Upper lobe of left lung (tissue), 6 donors: ENCODE measurements around the gene MARK3. TPM values are rescaled to one million over a fixed set of nuclear protein-coding genes. Genes with fewer than 3 reads are reported as not detected.

ENCODE experiments used
- ATAC-seq, 2 donors: fragments of 200-7000 bp; cut with Tn5 transposase; one replicate each; pipeline ENCODE4 v1.9.1; 2022; ENCODE audit warnings: mild to moderate bottlenecking in 2 of 2, moderate library complexity in 2 of 2; ENCODE audit not compliant: low FRiP score in 2 of 2
- DNase-seq, 2 donors: peaks; one replicate each; pipeline ENCODE4 v3.0.0-alpha.2; 2019 to 2020
- H3K27ac ChIP-seq, 4 donors: fragments of 200-600 bp; sonication (generic); one replicate each; pipeline ENCODE4 v1.5.1; 2016 to 2019
- H3K27me3 ChIP-seq, 4 donors: fragments of 200-600 bp; sonication (generic); one replicate each; pipeline ENCODE4 v1.5.1; 2017 to 2019
- H3K36me3 ChIP-seq, 4 donors: fragments of 200-600 bp; sonication (generic); one replicate each; pipeline ENCODE4 v1.5.1; 2016 to 2019
- H3K4me1 ChIP-seq, 4 donors: fragments of 200-600 bp; sonication (generic); one replicate each; pipeline ENCODE4 v1.5.1; 2018 to 2019
- H3K4me3 ChIP-seq, 4 donors: fragments of 200-600 bp; sonication (generic); one replicate each; pipeline ENCODE4 v1.5.1; 2017 to 2019; ENCODE audit warnings: mild to moderate bottlenecking in 2 of 4, moderate library complexity in 1 of 4
- H3K9me3 ChIP-seq, 4 donors: fragments of 200-600 bp; sonication (generic); one replicate each; pipeline ENCODE4 v1.5.1; 2018 to 2019
- EP300 ChIP-seq, 4 donors: sonication (generic); formaldehyde crosslinking; IDR thresholded peaks; one replicate each; pipeline ENCODE4 v1.5.1; 2017; ENCODE audit warnings: antibody characterized with exemption in 4 of 4, control low read depth in 2 of 4
- POLR2A ChIP-seq, 4 donors: fragments of 450-650 bp; IDR thresholded peaks; one replicate each; pipeline ENCODE4 v1.5.1; 2016 to 2017; ENCODE audit warnings: antibody characterized with exemption in 4 of 4, mild to moderate bottlenecking in 2 of 4
- POLR2AphosphoS5 ChIP-seq, 2 donors: sonication (generic); formaldehyde crosslinking; IDR thresholded peaks; one replicate each; pipeline ENCODE4 v1.5.1; 2017; ENCODE audit warnings: antibody characterized with exemption in 2 of 2
- WGBS, 2 donors: methylation state at CpG; one replicate each; pipeline ENCODE4 v1.1.5; 2017 to 2018; 5-methylcytosine and 5-hydroxymethylcytosine counted together
- total RNA-seq, 6 donors: library from RNA; depleted of rRNA in 4 of 6; stranded (reverse); fragments of >200 nt in 4 of 6; gene quantifications; one replicate each; pipeline versions ENCODE4 v1.1.0 to v1.2.1, GENCODE V29; 2016 to 2021
- TF ChIP-seq, protein P1 (sequence below), 6 experiments: fragments of 450-650 bp in 4 of 6; fragments of 200-600 bp in 2 of 6; sonication (generic) in 2 of 6; IDR thresholded peaks; one replicate each; pipeline ENCODE4 v1.5.1; 2016 to 2019; ENCODE audit warnings: antibody characterized with exemption in 6 of 6
- donor health status: DM: no; HTN: no; CAD: no; lungs with moderate emphysema.
- donor health status: DM: no; HTN: yes; CAD: no; lungs with severe emphysema.

MARK3 gene
- total RNA-seq, 6 donors from 2014 or later, result 84.5 to 190 (median 132) TPM

DNA sequence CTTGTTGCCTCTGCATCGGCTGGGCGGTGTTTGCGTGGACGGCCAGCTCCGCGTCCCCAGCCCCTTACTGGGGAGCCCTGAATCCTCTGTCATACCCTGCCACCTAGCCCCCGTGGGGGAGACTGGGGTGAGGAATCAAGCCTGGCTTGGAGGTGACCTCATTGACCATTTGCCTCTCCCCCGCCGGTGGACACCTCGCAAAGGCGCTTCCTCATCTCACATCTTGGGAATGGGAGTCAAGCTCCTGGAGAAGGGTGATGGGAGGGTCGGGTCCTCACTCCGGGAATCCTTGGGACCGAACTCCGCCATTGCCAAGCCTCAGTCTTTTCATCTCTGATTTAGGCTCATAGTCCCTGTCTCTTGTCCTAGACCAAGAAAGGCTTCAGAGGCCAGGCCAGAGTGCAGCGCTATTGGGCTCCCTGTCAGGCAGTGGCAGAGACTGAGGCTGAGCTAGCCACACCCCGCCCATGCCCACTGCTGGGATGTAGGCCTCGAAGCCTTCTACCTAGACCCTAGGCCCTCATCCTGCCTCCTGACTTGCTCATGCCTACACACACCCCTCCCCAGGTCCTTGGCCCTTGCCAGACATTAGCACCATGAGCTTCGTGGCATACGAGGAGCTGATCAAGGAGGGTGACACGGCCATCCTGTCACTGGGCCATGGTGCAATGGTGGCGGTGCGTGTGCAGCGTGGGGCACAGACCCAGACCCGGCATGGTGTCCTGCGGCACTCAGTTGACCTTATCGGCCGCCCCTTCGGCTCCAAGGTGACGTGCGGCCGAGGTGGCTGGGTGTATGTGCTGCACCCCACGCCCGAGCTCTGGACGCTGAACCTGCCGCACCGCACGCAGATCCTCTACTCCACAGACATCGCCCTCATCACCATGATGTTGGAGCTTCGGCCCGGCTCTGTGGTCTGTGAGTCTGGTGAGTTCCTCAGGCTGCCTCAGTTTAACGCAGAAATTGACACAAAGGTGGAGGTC lies 144.5 kb downstream of the MARK3 start:
- DNase-seq (peak in 1 of 2 donors; percentile 77), ATAC-seq (no peak)
- WGBS, 2 donors, result 43 to 53% methylated on average over 14 to 41 of the region's 42 CpGs
- Histone ChIP-seq H3K36me3 (peaks cover 0 to 34% (median 14%) of the 10 kb centered on the region in 4 donors), H3K27me3 (no peaks in the 10 kb centered on the region), H3K4me3 (peak overlapping the region; percentile 70 to 99 (median 84)), H3K4me1 (peaks cover 26 to 50% (median 34%) of the 10 kb centered on the region in 4 donors), H3K9me3 (no peaks in the 10 kb centered on the region), H3K27ac (peak overlapping the region; percentile 88 to 93 (median 91))
- TF ChIP-seq POLR2AphosphoS5 (IDR thresholded peaks at IDR 0.05) (no peak), EP300 (IDR thresholded peaks at IDR 0.05) (no peak), POLR2A (IDR thresholded peaks at IDR 0.05) (no peak)
- TF ChIP-seq, protein P1, sequence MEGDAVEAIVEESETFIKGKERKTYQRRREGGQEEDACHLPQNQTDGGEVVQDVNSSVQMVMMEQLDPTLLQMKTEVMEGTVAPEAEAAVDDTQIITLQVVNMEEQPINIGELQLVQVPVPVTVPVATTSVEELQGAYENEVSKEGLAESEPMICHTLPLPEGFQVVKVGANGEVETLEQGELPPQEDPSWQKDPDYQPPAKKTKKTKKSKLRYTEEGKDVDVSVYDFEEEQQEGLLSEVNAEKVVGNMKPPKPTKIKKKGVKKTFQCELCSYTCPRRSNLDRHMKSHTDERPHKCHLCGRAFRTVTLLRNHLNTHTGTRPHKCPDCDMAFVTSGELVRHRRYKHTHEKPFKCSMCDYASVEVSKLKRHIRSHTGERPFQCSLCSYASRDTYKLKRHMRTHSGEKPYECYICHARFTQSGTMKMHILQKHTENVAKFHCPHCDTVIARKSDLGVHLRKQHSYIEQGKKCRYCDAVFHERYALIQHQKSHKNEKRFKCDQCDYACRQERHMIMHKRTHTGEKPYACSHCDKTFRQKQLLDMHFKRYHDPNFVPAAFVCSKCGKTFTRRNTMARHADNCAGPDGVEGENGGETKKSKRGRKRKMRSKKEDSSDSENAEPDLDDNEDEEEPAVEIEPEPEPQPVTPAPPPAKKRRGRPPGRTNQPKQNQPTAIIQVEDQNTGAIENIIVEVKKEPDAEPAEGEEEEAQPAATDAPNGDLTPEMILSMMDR (IDR thresholded peaks at IDR 0.05), result no peak

DNA sequence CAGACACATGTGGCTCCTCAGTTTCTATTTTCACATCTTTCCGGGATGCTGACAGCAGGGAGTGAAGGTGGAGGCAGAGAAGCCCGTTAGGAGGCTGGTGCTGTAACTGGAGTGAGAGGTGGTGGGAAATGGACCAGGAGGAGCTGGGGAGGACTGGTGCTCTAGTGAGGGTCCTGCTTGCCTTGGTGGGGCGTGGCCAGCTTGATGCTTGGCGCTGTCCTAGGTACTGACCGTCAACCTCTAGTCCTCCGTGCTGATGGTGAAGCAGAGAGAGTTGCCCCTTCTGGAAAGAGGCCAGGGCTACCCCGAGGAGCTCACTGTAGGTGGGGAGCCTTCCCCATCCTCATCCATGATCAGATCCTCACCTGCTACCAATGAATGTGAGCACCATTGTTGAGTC lies 145.2 kb downstream of the MARK3 start:
- DNase-seq (no peak), ATAC-seq (no peak)
- peaks cover 0 to 41% (median 18%) of the 10 kb centered on the region in 4 donors for H3K36me3 ChIP-seq
- no peaks in the 10 kb centered on the region for H3K9me3 ChIP-seq
- 57 to 71% methylated on average over 7 of the region's 7 CpGs for WGBS, 2 donors
- H3K27me3 ChIP-seq, result no peaks in the 10 kb centered on the region
- H3K4me1 ChIP-seq, result peaks cover 26 to 50% (median 34%) of the 10 kb centered on the region in 4 donors
- no peak overlapping the region for H3K27ac ChIP-seq
- peak overlapping the region in 1 of 4 donors; percentile 99 for H3K4me3 ChIP-seq
- TF ChIP-seq POLR2AphosphoS5 (IDR thresholded peaks at IDR 0.05) (no peak), EP300 (IDR thresholded peaks at IDR 0.05) (no peak), POLR2A (IDR thresholded peaks at IDR 0.05) (no peak)
- TF ChIP-seq, protein P1 (IDR thresholded peaks at IDR 0.05), result no peak

DNA sequence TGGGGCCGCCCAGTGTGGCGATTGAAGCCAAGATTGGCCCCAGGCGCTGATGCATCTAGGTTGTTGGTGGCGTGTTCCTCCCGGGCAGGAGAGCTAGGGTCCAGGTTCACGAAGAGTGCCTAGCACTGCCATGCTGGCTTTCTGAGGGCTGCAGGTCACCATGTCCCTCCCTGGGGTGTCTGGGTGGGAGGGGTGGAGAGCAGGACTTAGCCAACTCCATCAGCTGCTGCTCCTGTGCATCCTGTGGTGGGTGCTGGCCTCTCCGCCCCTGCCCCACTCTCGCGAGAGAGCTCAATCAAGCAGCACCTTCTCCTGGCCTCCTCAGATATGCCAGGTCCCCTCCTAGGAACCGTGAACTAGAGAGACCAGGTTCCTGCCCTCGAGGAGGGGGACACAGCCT lies 145.6 kb downstream of the MARK3 start:
- ATAC-seq (no peak), DNase-seq (no peak)
- Histone ChIP-seq H3K36me3 (peaks cover 0 to 41% (median 20%) of the 10 kb centered on the region in 4 donors), H3K27ac (no peak overlapping the region), H3K9me3 (no peaks in the 10 kb centered on the region), H3K27me3 (no peaks in the 10 kb centered on the region), H3K4me3 (no peak overlapping the region), H3K4me1 (peaks cover 26 to 50% (median 33%) of the 10 kb centered on the region in 4 donors)
- WGBS, 2 donors, result 89 to 90% methylated on average over 3 to 11 of the region's 11 CpGs
- TF ChIP-seq POLR2A (IDR thresholded peaks at IDR 0.05), result no peak
- TF ChIP-seq, protein P1 (IDR thresholded peaks at IDR 0.05), result no peak
- TF ChIP-seq POLR2AphosphoS5 (IDR thresholded peaks at IDR 0.05), result no peak
- no peak for TF ChIP-seq EP300 (IDR thresholded peaks at IDR 0.05)

DNA sequence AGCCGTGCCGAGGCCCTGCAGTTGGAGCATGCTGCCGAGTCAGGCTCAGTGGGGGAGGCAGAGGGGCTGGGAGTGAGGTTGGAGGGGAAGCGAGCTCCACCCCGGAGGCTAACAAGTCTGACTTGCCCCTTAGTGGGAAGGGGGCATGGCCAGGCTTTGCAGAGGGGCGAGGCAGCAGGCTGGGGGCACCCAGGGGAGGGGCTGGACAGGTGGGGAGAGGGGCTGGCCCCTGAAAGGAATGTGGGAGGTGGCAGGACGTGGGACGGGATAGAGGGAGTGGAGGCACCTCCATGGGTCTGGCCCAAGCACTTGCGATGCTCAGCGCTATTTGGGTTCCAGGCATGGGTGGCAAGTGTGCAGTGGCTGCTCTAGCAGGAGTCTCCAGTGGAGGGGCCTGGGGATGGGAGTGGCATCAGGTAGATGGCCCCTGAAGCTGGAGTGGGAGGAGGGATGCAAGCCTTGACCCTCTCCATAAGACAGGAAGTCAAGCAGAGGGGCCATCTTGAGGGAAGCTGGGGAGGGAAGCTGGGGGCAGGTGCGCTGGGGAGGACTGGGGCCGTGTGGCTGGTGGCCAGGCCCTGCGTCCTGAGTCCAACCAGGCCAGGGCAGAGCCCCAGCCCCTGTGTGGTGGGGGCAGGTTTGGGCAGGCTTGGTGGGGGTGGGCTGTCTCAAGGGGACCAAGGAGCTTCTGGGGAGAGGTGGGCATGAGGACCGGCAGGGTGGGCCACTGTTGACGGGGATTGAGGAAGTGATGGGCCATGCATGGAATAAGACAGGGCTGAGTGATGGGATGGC lies 146.4 kb downstream of the MARK3 start:
- Histone ChIP-seq H3K9me3 (no peaks in the 10 kb centered on the region), H3K27me3 (no peaks in the 10 kb centered on the region), H3K4me1 (peaks cover 26 to 44% (median 30%) of the 10 kb centered on the region in 4 donors), H3K4me3 (no peak overlapping the region), H3K27ac (no peak overlapping the region), H3K36me3 (peaks cover 0 to 41% (median 21%) of the 10 kb centered on the region in 4 donors)
- 91 to 94% methylated on average over 13 to 15 of the region's 15 CpGs for WGBS, 2 donors
- TF ChIP-seq POLR2A (IDR thresholded peaks at IDR 0.05), result no peak
- ATAC-seq (no peak), DNase-seq (no peak)
